ENCODE results near the gene INMT. TPM values are rescaled to one million over a fixed set of nuclear protein-coding genes. Genes with fewer than 3 reads are reported as not detected.

The INMT gene
- total RNA-seq, 1 experiment from 2014 or later: not detected

GRCh38 chr7:30733216-30733615 lies 18.7 kb upstream of the INMT start:
- POLR2A ChIA-PET: no interaction called here
- BruUV-seq (replicated peaks): no TSS peak
- intact Hi-C loops (cut with micrococcal nuclease): no loop called here
- H3K9me3 Mint-ChIP-seq (ENCODE audit: unreplicated experiment): no peaks in the 10 kb centered on the region
- H3K36me3 Mint-ChIP-seq (ENCODE audit: insufficient read depth, unreplicated experiment): no peaks in the 10 kb centered on the region
- H3K4me1 Mint-ChIP-seq (ENCODE audit: insufficient read depth, unreplicated experiment): no peaks in the 10 kb centered on the region
- DNase-seq (ENCODE audit: unreplicated experiment): no peak
- H3K27me3 Mint-ChIP-seq (ENCODE audit: insufficient read depth, unreplicated experiment): peaks cover 88% of the 10 kb centered on the region
- CTCF ChIA-PET: interaction anchor here (0.6 to 1.4 kb wide), 3 partner anchors 8 to 456 kb away, joined by 3 to 4 read pairs (median 4); no protein-coding TSS in a partner anchor
- H3K27ac Mint-ChIP-seq (ENCODE audit: low read depth, unreplicated experiment): no peak overlapping the region
- no peak for TF ChIP-seq CTCF (IDR thresholded peaks at IDR 0.05; ENCODE audit: unreplicated experiment)
- no peak overlapping the region for H3K4me3 Mint-ChIP-seq (ENCODE audit: unreplicated experiment)

- intact Hi-C loops (cut with micrococcal nuclease): no loop called here
These were observed 18.2 kb upstream of the INMT start for GRCh38 chr7:30733691-30734090.

GRCh38 chr7:30734497-30734896 lies 17.4 kb upstream of the INMT start:
- peaks cover 85% of the 10 kb centered on the region for H3K27me3 Mint-ChIP-seq (ENCODE audit: insufficient read depth, unreplicated experiment)
- H3K4me3 Mint-ChIP-seq (ENCODE audit: unreplicated experiment): no peak overlapping the region
- H3K27ac Mint-ChIP-seq (ENCODE audit: low read depth, unreplicated experiment): no peak overlapping the region
- no peak for TF ChIP-seq CTCF (IDR thresholded peaks at IDR 0.05; ENCODE audit: unreplicated experiment)
- H3K9me3 Mint-ChIP-seq (ENCODE audit: unreplicated experiment): no peaks in the 10 kb centered on the region
- intact Hi-C loops (cut with micrococcal nuclease): no loop called here
- ChIA-PET CTCF (interaction anchor here (0.5 to 0.7 kb wide), 4 partner anchors 11 to 138 kb away, joined by 3 to 5 read pairs (median 4); no protein-coding TSS in a partner anchor), POLR2A (no interaction called here)
- DNase-seq (ENCODE audit: unreplicated experiment): no peak
- H3K36me3 Mint-ChIP-seq (ENCODE audit: insufficient read depth, unreplicated experiment): no peaks in the 10 kb centered on the region
- BruUV-seq (replicated peaks): no TSS peak
- no peaks in the 10 kb centered on the region for H3K4me1 Mint-ChIP-seq (ENCODE audit: insufficient read depth, unreplicated experiment)

More at GRCh38 chr7:30733691-30734090, 18.2 kb upstream of the INMT start:
- TF ChIP-seq CTCF (IDR thresholded peaks at IDR 0.05; ENCODE audit: unreplicated experiment): no peak
- DNase-seq (ENCODE audit: unreplicated experiment): no peak
- ChIA-PET POLR2A (no interaction called here), CTCF (interaction anchor here (0.6 to 1.4 kb wide), 2 partner anchors 30 to 457 kb away, joined by 3 to 4 read pairs; no protein-coding TSS in a partner anchor)
- Mint-ChIP-seq H3K27me3 (ENCODE audit: insufficient read depth, unreplicated experiment) (peaks cover 88% of the 10 kb centered on the region), H3K9me3 (ENCODE audit: unreplicated experiment) (no peaks in the 10 kb centered on the region), H3K4me1 (ENCODE audit: insufficient read depth, unreplicated experiment) (no peaks in the 10 kb centered on the region), H3K36me3 (ENCODE audit: insufficient read depth, unreplicated experiment) (no peaks in the 10 kb centered on the region), H3K27ac (ENCODE audit: low read depth, unreplicated experiment) (no peak overlapping the region), H3K4me3 (ENCODE audit: unreplicated experiment) (no peak overlapping the region)
- no TSS peak for BruUV-seq (replicated peaks)

GRCh38 chr7:30735631-30736030 lies 16.3 kb upstream of the INMT start:
- ChIA-PET CTCF (no interaction called here), POLR2A (interaction anchor here (0.8 kb wide), 1 partner anchor 10 kb away, joined by 3 read pairs; no protein-coding TSS in a partner anchor)
- Mint-ChIP-seq H3K36me3 (ENCODE audit: insufficient read depth, unreplicated experiment) (no peaks in the 10 kb centered on the region), H3K4me1 (ENCODE audit: insufficient read depth, unreplicated experiment) (no peaks in the 10 kb centered on the region), H3K27ac (ENCODE audit: low read depth, unreplicated experiment) (no peak overlapping the region), H3K4me3 (ENCODE audit: unreplicated experiment) (no peak overlapping the region), H3K27me3 (ENCODE audit: insufficient read depth, unreplicated experiment) (peaks cover 76% of the 10 kb centered on the region), H3K9me3 (ENCODE audit: unreplicated experiment) (no peaks in the 10 kb centered on the region)
- TF ChIP-seq CTCF (IDR thresholded peaks at IDR 0.05; ENCODE audit: unreplicated experiment): no peak
- no TSS peak for BruUV-seq (replicated peaks)
- intact Hi-C loops (cut with micrococcal nuclease): no loop called here
- DNase-seq (ENCODE audit: unreplicated experiment): no peak

All from MCF 10A (cell line).